K562 (cell line): ENCODE results near the gene OSBPL1A. TPM values are rescaled to one million over a fixed set of nuclear protein-coding genes. Genes with fewer than 3 reads are reported as not detected.

Experiments used
- ATAC-seq: fragments of 200-7000 bp; cut with Tn5 transposase; 3 replicates; pipeline ENCODE4 v1.9.1; 2020; ENCODE audit warnings: moderate library complexity
- BruUV-seq: library from RNA; stranded (reverse); fragments of 400-500 nt; replicated peaks from 2 replicates; lab custom pipeline; 2021; lab: Mats Ljungman, UMichigan
- CTCF ChIA-PET: fragments of 300-600 bp; formaldehyde crosslinking; extraction: SDS; loops from one replicate; lab custom pipeline; 2021; ENCODE audit warnings: low intra/inter-chr PET ratio; lab: Yijun Ruan, JAX
- POLR2A ChIA-PET: fragments of 300-600, 350-650 bp; sonication (Branson Sonifier 250); formaldehyde crosslinking; extraction: SDS; loops from one replicate; lab custom pipeline; 2021; ENCODE audit warnings: antibody characterized with exemption, inconsistent platforms; lab: Yijun Ruan, JAX
- DNase-seq, 4 experiments: peaks; one replicate each; pipeline versions ENCODE4 v3.0.0 to v3.0.0-alpha.2; 2011 to 2018; ENCODE audit warnings: low spot score in 3 of 4, mixed read lengths in 3 of 4; ENCODE audit errors: extremely low read depth in 1 of 4
- FAIRE-seq: peaks from 2 replicates; lab custom pipeline; 2011; peaks lifted over from hg19 to GRCh38; lab: Jason Lieb, UNC
- H2AFZ ChIP-seq: 2 replicates; pipeline ENCODE4 v1.6.0; 2011; ENCODE audit warnings: low read depth, low read length, control low read depth, inconsistent platforms
- H3K27ac ChIP-seq: fragments of 200-600 bp; 3 replicates; pipeline ENCODE4 v1.8.0; 2011; ENCODE audit warnings: low read depth, mild to moderate bottlenecking, control low read depth, inconsistent platforms, low read length, moderate library complexity, mixed read lengths; ENCODE audit errors: extremely low read depth
- H3K27me3 ChIP-seq, 2 experiments: fragments of 300-600 bp in 1 of 2; 2 replicates in 1 of 2; 3 replicates in 1 of 2; pipeline versions ENCODE4 v1.6.0 to v1.8.0; 2011; ENCODE audit warnings: inconsistent platforms in 2 of 2, low read length in 2 of 2, mild to moderate bottlenecking in 1 of 2, mixed read lengths in 1 of 2, moderate library complexity in 1 of 2; ENCODE audit not compliant: control insufficient read depth in 2 of 2, insufficient read depth in 2 of 2
- H3K36me3 ChIP-seq: fragments of 300-600 bp; 3 replicates; pipeline ENCODE4 v1.8.0; 2011; ENCODE audit warnings: mild to moderate bottlenecking, low read length, inconsistent platforms; ENCODE audit not compliant: control insufficient read depth, insufficient read depth
- H3K4me1 ChIP-seq, 2 experiments: fragments of 200-600 bp in 1 of 2; replicated peaks in 1 of 2; 2 replicates in 1 of 2; 3 replicates in 1 of 2; pipeline versions ENCODE4 v1.5.1 to v1.8.0; 2011; ENCODE audit warnings: inconsistent platforms in 2 of 2, low read length in 2 of 2, mild to moderate bottlenecking in 1 of 2, mixed read lengths in 1 of 2, moderate library complexity in 1 of 2; ENCODE audit not compliant: control insufficient read depth in 2 of 2, insufficient read depth in 2 of 2
- H3K4me2 ChIP-seq: 2 replicates; pipeline ENCODE4 v1.6.1; 2011; ENCODE audit warnings: low read length, control low read depth, inconsistent platforms, mixed read lengths; ENCODE audit not compliant: insufficient read depth
- H3K4me3 ChIP-seq: fragments of 200-600 bp; sonication (generic), shearing (Covaris generic); 2 replicates; pipeline ENCODE4 v1.5.1; 2016; ENCODE audit warnings: control low read depth, inconsistent platforms
- H3K79me2 ChIP-seq: fragments of 200-600 bp; 3 replicates; pipeline ENCODE4 v1.8.0; 2011; ENCODE audit warnings: low read length, inconsistent platforms; ENCODE audit not compliant: control insufficient read depth, insufficient read depth
- H3K9ac ChIP-seq, 2 experiments: 2 replicates each; pipeline versions ENCODE4 v1.6.0 to v1.6.1; 2011; ENCODE audit warnings: low read depth in 2 of 2, low read length in 2 of 2, control low read depth in 1 of 2, inconsistent platforms in 1 of 2, mild to moderate bottlenecking in 1 of 2, mixed read lengths in 1 of 2; ENCODE audit not compliant: insufficient read depth in 1 of 2
- H3K9me1 ChIP-seq: one replicate; pipeline ENCODE4 v1.6.0; 2011; ENCODE audit warnings: inconsistent platforms, mild to moderate bottlenecking, low read length, moderate library complexity; ENCODE audit not compliant: control insufficient read depth, insufficient read depth
- H3K9me3 ChIP-seq: replicated peaks from 2 replicates; pipeline ENCODE4 v1.5.1; 2011; ENCODE audit warnings: low read depth, low read length, inconsistent platforms; ENCODE audit not compliant: control insufficient read depth, insufficient read depth
- H4K20me1 ChIP-seq: replicated peaks from 2 replicates; pipeline ENCODE4 v1.6.1; 2011; ENCODE audit warnings: low read length, inconsistent platforms, mixed read lengths; ENCODE audit not compliant: control insufficient read depth, insufficient read depth
- CBFB ChIP-seq: sonication (generic); formaldehyde crosslinking; IDR thresholded peaks from 2 replicates; pipeline ENCODE4 v1.4.0; 2020; ENCODE audit warnings: mild to moderate bottlenecking, missing genetic modification reagents
- CBX2 ChIP-seq: fragments of 200-600 bp; sonication (generic); IDR thresholded peaks from one replicate; pipeline ENCODE4 v1.6.1; 2012; ENCODE audit warnings: mild to moderate bottlenecking, low read length, inconsistent platforms; ENCODE audit not compliant: insufficient read depth, poor library complexity, severe bottlenecking
- CHD2 ChIP-seq: IDR thresholded peaks from 2 replicates; pipeline ENCODE4 v1.6.1; 2011; ENCODE audit warnings: low read depth, low read length
- CTCF ChIP-seq, 3 experiments: IDR thresholded peaks in 2 of 3; conservative IDR thresholded peaks in 1 of 3; 2 replicates each; pipeline ENCODE4 v1.5.1; 2011 to 2012; ENCODE audit warnings: low read length in 3 of 3, mild to moderate bottlenecking in 3 of 3, control low read depth in 2 of 3, improper control_type of control experiment in 1 of 3, inconsistent platforms in 1 of 3, low read depth in 1 of 3, mixed read lengths in 1 of 3, moderate library complexity in 1 of 3; ENCODE audit not compliant: insufficient read depth in 2 of 3
- RBM25 ChIP-seq: fragments of 200-400 bp; formaldehyde crosslinking; IDR thresholded peaks from 2 replicates; pipeline ENCODE4 v1.6.1; 2018; ENCODE audit warnings: low read length, low read depth, moderate library complexity; ENCODE audit not compliant: severe bottlenecking
- RFX1 ChIP-seq: fragments of 450-650 bp; IDR thresholded peaks from 2 replicates; pipeline ENCODE4 v1.6.1; 2016; ENCODE audit warnings: mild to moderate bottlenecking, moderate library complexity
- RNF2 ChIP-seq: sonication (generic); IDR thresholded peaks from 2 replicates; pipeline ENCODE4 v1.6.1; 2016
- TAF7 ChIP-seq: fragments of 450-650 bp; IDR thresholded peaks from 2 replicates; pipeline ENCODE4 v1.6.1; 2016; ENCODE audit warnings: missing genetic modification characterization, missing compliant biosample characterization
- TSHZ1 ChIP-seq: fragments of 250-450 bp; sonication (Bioruptor Pico); IDR thresholded peaks from 2 replicates; pipeline ENCODE4 v1.4.0; 2020; ENCODE audit warnings: mild to moderate bottlenecking, moderate library complexity
- ZC3H4 ChIP-seq: sonication (generic); formaldehyde crosslinking; IDR thresholded peaks from 2 replicates; pipeline ENCODE4 v1.9.0; 2021; ENCODE audit warnings: missing genetic modification reagents, borderline replicate concordance
- WGBS: fragments of 100-300 bp; shearing (Covaris generic); methylation state at CpG from one replicate; pipeline ENCODE4 v1.1.6; 2016; ENCODE audit warnings: low coverage, mixed read lengths; ENCODE audit not compliant: insufficient coverage; ENCODE audit errors: missing lambda C conversion rate; 5-methylcytosine and 5-hydroxymethylcytosine counted together
- in situ Hi-C: fragments of 300-500 bp; cut with MboI; formaldehyde crosslinking; loops from 4 replicates; pipeline ENCODE4 v1.15.0; 2018; ENCODE audit warnings: inconsistent platforms, mixed read lengths
- intact Hi-C: fragments of 100-400 bp; cut with micrococcal nuclease; formaldehyde crosslinking; loops from 2 replicates; pipeline ENCODE4 v1.14.2; 2022
- polyA plus RNA-seq, 8 experiments: library from polyadenylated mRNA; depleted of rRNA in 4 of 8; stranded (reverse) in 5 of 8; unstranded in 3 of 8; fragments of >200 nt; fragmentation: Nextera tagmentation in 2 of 8; fragmentation: Illumina TruSeq in 1 of 8; extraction: Ambion mirVana in 2 of 8; extraction: Trizol in 1 of 8; gene quantifications; 2 replicates each; pipeline versions ENCODE4 v1.2.1 to v1.2.3, GENCODE V29; 2011 to 2014; ENCODE audit warnings: inconsistent platforms in 1 of 8, missing spikeins in 1 of 8
- total RNA-seq, 7 experiments: library from RNA; depleted of rRNA in 6 of 7; stranded (reverse); fragments of >200 nt in 6 of 7; fragmentation: Illumina TruSeq in 2 of 7; extraction: Trizol in 2 of 7; gene quantifications; 2 replicates each; pipeline versions ENCODE4 v1.2.1 to v1.2.3, GENCODE V29; 2011 to 2021; ENCODE audit warnings: low replicate concordance in 1 of 7

OSBPL1A gene
- total and polyA plus RNA-seq, 9 of the 15 experiments (the other 6 are each of a cell fraction or from before 2014, with no cell fraction given): 0.40 to 0.49 TPM; not detected in 7

GRCh38 chr18:24398540-24398939, 916 bp upstream of the OSBPL1A start:
- ATAC-seq (no peak), DNase-seq (no peak), FAIRE-seq (no peak)
- in situ Hi-C loops (no loop called here), intact Hi-C loops (no loop called here)
- POLR2A ChIA-PET: no interaction called here
- no peak for TF ChIP-seq TAF7
- Histone ChIP-seq H3K4me3 (no peak overlapping the region), H3K9me1 (no peaks in the 10 kb centered on the region), H3K79me2 (no peaks in the 10 kb centered on the region), H3K9ac (no peak overlapping the region), H3K36me3 (no peaks in the 10 kb centered on the region), H3K27ac (no peak overlapping the region), H3K4me1 (peaks cover 0 to 9% of the 10 kb centered on the region in 2 experiments; a peak in 2 of 5 replicates), H4K20me1 (0 out of 2 replicates have a peak, but pooled peaks cover 4% of the 10 kb centered on the region), H3K27me3 (peaks cover 11 to 12% of the 10 kb centered on the region in 2 experiments), H3K9me3 (no peaks in the 10 kb centered on the region), H2AFZ (no peak overlapping the region), H3K4me2 (no peak overlapping the region)
- CTCF ChIA-PET: no interaction called here
- 42% methylated on average over 15 of the region's 15 CpGs for WGBS
- no TSS peak for BruUV-seq

DNA sequence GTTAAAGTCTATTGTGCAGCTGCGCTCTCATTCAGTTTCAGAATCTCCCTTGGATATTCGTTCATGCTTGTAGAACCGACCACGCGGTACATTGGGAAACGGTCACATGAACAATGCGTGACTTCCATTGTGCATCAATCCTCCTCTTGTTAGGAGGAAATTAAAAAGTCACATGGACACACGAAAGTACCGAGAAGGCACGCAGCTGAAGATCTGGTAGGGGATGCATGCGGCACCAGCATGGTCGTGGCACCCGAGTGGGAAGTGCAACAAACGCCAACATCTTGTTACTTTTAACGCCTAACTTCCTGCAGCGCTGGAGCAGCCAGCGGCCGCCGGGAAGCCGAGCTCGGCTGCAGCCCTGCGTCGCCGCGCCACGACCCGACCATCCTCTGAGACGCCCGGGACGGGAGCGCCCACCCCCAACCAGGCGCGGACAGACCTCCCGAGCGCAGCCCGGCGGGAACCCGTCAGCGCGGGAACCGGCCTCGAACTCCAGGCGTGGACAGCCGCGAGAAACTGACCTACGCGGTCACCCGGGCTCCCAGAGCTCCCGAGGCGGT, 412 bp downstream of the OSBPL1A start:
- Histone ChIP-seq H3K9me3 (no peaks in the 10 kb centered on the region), H4K20me1 (no peaks in the 10 kb centered on the region), H3K27me3 (peaks cover 12 to 13% of the 10 kb centered on the region in 2 experiments), H2AFZ (peak overlapping the region; percentile 66), H3K27ac (no peak overlapping the region), H3K4me1 (peaks cover 0 to 9% of the 10 kb centered on the region in 2 experiments; a peak in 2 of 5 replicates), H3K79me2 (no peaks in the 10 kb centered on the region), H3K9ac (peak overlapping the region in 1 of 2 experiments; percentile 4; a peak in 1 of 4 replicates), H3K4me3 (peak overlapping the region; percentile 13; the same call in 1 of the 2 replicates), H3K9me1 (no peaks in the 10 kb centered on the region), H3K4me2 (peak overlapping the region; percentile 21), H3K36me3 (no peaks in the 10 kb centered on the region)
- FAIRE-seq: no peak
- ChIA-PET POLR2A (interaction anchor here (1.0 kb wide), 1 partner anchor 10 kb away, joined by 3 read pairs; no protein-coding TSS in a partner anchor), CTCF (no interaction called here)
- 14% methylated on average over 30 of the region's 50 CpGs for WGBS
- intact Hi-C loops: no loop called here
- in situ Hi-C loops: no loop called here
- DNase-seq: peak in 1 of 4 experiments; percentile 18
- BruUV-seq: no TSS peak
- ATAC-seq: no peak; the same call in none of the 3 replicates
- TF ChIP-seq RNF2 (0 out of 2 replicates have a peak, but pooled peaks have one; percentile 14), CBFB (CRISPR knock-in tag) (no peak), RBM25 (no peak), CTCF (IDR thresholded peaks at IDR 0.05 in 2 of 3, conservative IDR thresholded peaks at IDR 0.05 in 1 of 3; ENCODE audit: insufficient read depth in 2 of 3, low read depth in 1 of 3, low read length in 3 of 3) (no peak), RFX1 (no peak), CHD2 (no peak), CBX2 (no peak), TSHZ1 (CRISPR knock-in tag) (no peak), ZC3H4 (no peak)
